Calu3 (cell line): ENCODE measurements around the gene CCDC92B. TPM values are rescaled to one million over a fixed set of nuclear protein-coding genes. Genes with fewer than 3 reads are reported as not detected.

Source experiments
- BruUV-seq: library from RNA; stranded (reverse); fragments of 400-500 nt; replicated peaks from 2 replicates; lab custom pipeline; 2021; lab: Mats Ljungman, UMichigan
- CTCF ChIA-PET: fragments of 300-600 bp; sonication (Branson Sonifier 250); formaldehyde crosslinking; loops from one replicate; lab custom pipeline; 2022; ENCODE audit warnings: antibody characterized with exemption; lab: Charles Lee
- DNase-seq: peaks from one replicate; pipeline ENCODE4 v3.0.0; 2022
- H3K27ac Mint-ChIP-seq: one replicate; pipeline ENCODE4 v1.8.0; 2022; ENCODE audit warnings: mixed read lengths; ENCODE audit not compliant: unreplicated experiment
- H3K27me3 Mint-ChIP-seq: one replicate; pipeline ENCODE4 v1.8.0; 2022; ENCODE audit warnings: mixed read lengths; ENCODE audit not compliant: unreplicated experiment
- H3K36me3 Mint-ChIP-seq: one replicate; pipeline ENCODE4 v1.8.0; 2022; ENCODE audit warnings: mild to moderate bottlenecking, moderate library complexity, mixed read lengths; ENCODE audit not compliant: insufficient read depth, unreplicated experiment
- H3K4me1 Mint-ChIP-seq: one replicate; pipeline ENCODE4 v1.8.0; 2022; ENCODE audit warnings: mild to moderate bottlenecking, low read depth, mixed read lengths; ENCODE audit not compliant: unreplicated experiment
- H3K4me3 Mint-ChIP-seq: one replicate; pipeline ENCODE4 v1.8.0; 2022; ENCODE audit warnings: mild to moderate bottlenecking, low read depth, moderate library complexity, mixed read lengths; ENCODE audit not compliant: unreplicated experiment
- H3K9me3 Mint-ChIP-seq: one replicate; pipeline ENCODE4 v1.8.0; 2022; ENCODE audit warnings: low read depth, mixed read lengths; ENCODE audit not compliant: unreplicated experiment
- intact Hi-C: fragments of 100-400 bp; cut with micrococcal nuclease; formaldehyde crosslinking; loops from one replicate; pipeline ENCODE4 v1.10.0; 2022; ENCODE audit not compliant: unreplicated experiment
- total RNA-seq: library from RNA; stranded (reverse); gene quantifications from 2 replicates; pipeline ENCODE4 v1.2.3, GENCODE V29; 2022
- TF ChIP-seq, protein P1 (sequence below): fragments of 200-600 bp; IDR thresholded peaks from one replicate; pipeline ENCODE4 v1.8.0; 2022; ENCODE audit warnings: antibody characterized with exemption; ENCODE audit not compliant: unreplicated experiment

The CCDC92B gene
- total RNA-seq, 1 experiment from 2014 or later: not detected

DNA sequence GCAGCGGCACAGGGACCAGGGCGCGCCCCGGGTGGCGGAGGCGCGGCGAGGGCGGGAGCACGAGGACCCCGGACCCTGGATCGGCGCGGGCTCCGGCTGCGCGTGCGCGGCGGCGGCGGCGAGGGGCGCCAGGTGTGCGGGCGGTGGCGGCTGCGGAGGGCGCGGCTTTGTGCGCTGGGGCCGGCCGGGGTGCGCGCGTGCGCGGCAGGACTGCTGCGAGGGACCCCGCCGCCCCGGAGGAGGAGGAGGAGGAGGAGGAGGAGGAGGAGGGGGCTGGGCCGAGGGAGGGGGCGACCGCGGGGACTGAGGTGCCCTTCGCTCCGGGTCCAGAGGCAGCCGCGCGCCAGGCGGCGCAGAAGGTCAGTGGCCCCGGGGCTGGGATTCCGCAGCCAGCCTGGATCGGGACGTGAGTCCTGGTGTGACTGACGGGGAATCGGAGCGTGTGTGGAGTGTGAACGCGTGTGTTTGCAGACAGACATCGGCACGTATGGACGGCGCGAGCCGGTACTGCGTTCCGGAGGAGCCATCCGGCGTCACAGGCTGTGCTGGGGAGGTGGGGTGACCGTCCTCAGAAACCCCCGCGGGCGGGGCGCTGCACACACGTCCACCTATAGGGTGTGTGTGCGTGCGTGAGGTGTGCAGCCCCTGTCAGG is 27.3 kb upstream of the CCDC92B start:
- CTCF ChIA-PET: no interaction called here
- no peaks in the 10 kb centered on the region for H3K9me3 Mint-ChIP-seq
- no TSS peak for BruUV-seq
- H3K4me3 Mint-ChIP-seq: peak overlapping the region; percentile 65
- H3K27ac Mint-ChIP-seq: no peak overlapping the region
- H3K36me3 Mint-ChIP-seq: no peaks in the 10 kb centered on the region
- TF ChIP-seq, protein P1, sequence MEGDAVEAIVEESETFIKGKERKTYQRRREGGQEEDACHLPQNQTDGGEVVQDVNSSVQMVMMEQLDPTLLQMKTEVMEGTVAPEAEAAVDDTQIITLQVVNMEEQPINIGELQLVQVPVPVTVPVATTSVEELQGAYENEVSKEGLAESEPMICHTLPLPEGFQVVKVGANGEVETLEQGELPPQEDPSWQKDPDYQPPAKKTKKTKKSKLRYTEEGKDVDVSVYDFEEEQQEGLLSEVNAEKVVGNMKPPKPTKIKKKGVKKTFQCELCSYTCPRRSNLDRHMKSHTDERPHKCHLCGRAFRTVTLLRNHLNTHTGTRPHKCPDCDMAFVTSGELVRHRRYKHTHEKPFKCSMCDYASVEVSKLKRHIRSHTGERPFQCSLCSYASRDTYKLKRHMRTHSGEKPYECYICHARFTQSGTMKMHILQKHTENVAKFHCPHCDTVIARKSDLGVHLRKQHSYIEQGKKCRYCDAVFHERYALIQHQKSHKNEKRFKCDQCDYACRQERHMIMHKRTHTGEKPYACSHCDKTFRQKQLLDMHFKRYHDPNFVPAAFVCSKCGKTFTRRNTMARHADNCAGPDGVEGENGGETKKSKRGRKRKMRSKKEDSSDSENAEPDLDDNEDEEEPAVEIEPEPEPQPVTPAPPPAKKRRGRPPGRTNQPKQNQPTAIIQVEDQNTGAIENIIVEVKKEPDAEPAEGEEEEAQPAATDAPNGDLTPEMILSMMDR: no peak
- peak; percentile 7 for DNase-seq
- peaks cover 6% of the 10 kb centered on the region for H3K4me1 Mint-ChIP-seq
- peaks cover 82% of the 10 kb centered on the region for H3K27me3 Mint-ChIP-seq
- intact Hi-C loops: no loop called here

DNA sequence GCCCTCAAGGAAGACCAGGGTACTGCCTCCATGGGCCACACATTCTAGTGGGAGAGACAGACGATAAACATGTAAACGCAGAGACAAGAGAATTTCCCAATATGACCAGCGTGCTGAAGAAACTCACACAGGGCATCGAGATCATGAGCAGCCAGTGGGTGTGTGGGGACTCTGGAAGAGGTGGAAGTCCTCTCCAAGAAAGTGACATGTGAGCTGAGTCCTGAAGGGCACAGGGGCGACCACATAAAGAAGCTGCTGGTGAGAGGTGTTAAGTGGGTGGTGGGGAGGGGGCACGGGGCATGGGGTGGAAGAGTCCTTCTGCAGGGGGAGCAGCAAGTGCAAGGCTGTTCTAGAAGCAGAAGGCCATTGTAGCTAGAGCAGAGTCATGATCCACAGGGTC is 25.8 kb upstream of the CCDC92B start:
- DNase-seq: no peak
- Mint-ChIP-seq H3K27ac (no peak overlapping the region), H3K4me1 (peaks cover 6% of the 10 kb centered on the region), H3K9me3 (no peaks in the 10 kb centered on the region), H3K27me3 (peaks cover 67% of the 10 kb centered on the region), H3K36me3 (no peaks in the 10 kb centered on the region), H3K4me3 (no peak overlapping the region)
- CTCF ChIA-PET: no interaction called here
- intact Hi-C loops: no loop called here
- BruUV-seq: no TSS peak
- TF ChIP-seq, protein P1: no peak

DNA sequence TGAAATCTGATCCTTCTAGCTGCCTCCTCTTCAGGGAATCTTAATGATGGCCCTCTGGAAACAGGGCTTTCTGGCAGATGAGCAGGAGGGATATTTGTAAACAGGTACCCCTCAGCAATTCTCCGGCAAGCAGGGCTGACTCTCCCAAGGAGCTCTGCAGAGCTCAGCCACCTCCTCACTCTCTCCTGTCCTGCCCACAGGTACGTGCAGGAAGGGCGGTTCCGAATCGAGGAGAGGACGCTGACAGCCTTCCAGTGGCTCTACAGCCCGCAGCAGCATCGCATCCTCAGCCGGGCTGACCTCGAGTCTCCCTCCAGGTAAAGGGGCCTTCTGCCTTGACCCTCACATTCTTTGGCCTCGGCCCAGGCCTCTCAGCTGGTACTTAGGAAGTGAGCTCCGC is 20.7 kb upstream of the CCDC92B start:
- H3K36me3 Mint-ChIP-seq: no peaks in the 10 kb centered on the region
- no peak for DNase-seq
- no peak overlapping the region for H3K27ac Mint-ChIP-seq
- CTCF ChIA-PET: interaction anchor here (0.7 kb wide), 1 partner anchor 24 kb away, joined by 3 read pairs; no protein-coding TSS in a partner anchor
- H3K4me3 Mint-ChIP-seq: no peak overlapping the region
- H3K9me3 Mint-ChIP-seq: no peaks in the 10 kb centered on the region
- H3K27me3 Mint-ChIP-seq: peaks cover 27% of the 10 kb centered on the region
- intact Hi-C loops: no loop called here
- TF ChIP-seq, protein P1: no peak
- no peaks in the 10 kb centered on the region for H3K4me1 Mint-ChIP-seq
- no TSS peak for BruUV-seq

DNA sequence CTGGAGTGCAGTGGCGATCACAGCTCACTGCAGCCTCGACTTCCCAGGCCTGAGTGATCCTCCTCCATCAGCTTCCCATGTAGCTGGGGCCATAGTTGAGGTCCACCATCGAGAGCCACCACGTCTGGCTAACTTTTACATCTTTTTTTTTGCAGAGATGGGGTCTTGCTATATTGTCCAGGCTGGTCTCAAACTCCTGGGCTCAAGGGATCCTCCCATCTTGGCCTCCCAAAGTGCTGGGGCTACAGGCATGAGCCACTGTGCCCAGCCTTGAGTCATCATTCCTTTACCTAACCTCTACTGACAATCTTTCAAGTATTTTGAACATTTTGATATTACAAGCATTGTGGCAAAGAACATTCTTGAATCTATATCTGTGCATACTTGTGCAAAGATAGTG is 9.4 kb upstream of the CCDC92B start:
- Mint-ChIP-seq H3K4me3 (no peak overlapping the region), H3K4me1 (no peaks in the 10 kb centered on the region), H3K36me3 (no peaks in the 10 kb centered on the region), H3K27ac (no peak overlapping the region), H3K9me3 (no peaks in the 10 kb centered on the region), H3K27me3 (peaks cover 42% of the 10 kb centered on the region)
- TF ChIP-seq, protein P1: no peak
- CTCF ChIA-PET: no interaction called here
- intact Hi-C loops: no loop called here
- no TSS peak for BruUV-seq
- no peak for DNase-seq
